H1 (cell line): ENCODE data around the gene PREX1. TPM values are rescaled to one million over a fixed set of nuclear protein-coding genes. Genes with fewer than 3 reads are reported as not detected.

Experiments used
- CTBP2 ChIP-seq: IDR thresholded peaks from 2 replicates; pipeline ENCODE4 v1.7.0; 2011; ENCODE audit warnings: borderline replicate concordance, mild to moderate bottlenecking, moderate library complexity, mixed read lengths, low read length; ENCODE audit not compliant: insufficient read depth, insufficient read length
- RNF2 ChIP-seq: fragments of 200-900, 300-1000 bp; sonication (generic); IDR thresholded peaks from 2 replicates; pipeline ENCODE4 v1.7.1; 2016; ENCODE audit warnings: borderline replicate concordance, low read depth, mild to moderate bottlenecking, antibody characterized with exemption, low read length; ENCODE audit not compliant: poor library complexity, severe bottlenecking; ENCODE audit errors: missing control alignments
- RXRA ChIP-seq: IDR thresholded peaks from 2 replicates; pipeline ENCODE4 v1.6.1; 2011; ENCODE audit warnings: low read depth, mild to moderate bottlenecking, low read length, moderate library complexity; ENCODE audit not compliant: insufficient read depth
- polyA plus RNA-seq, 7 experiments: library from polyadenylated mRNA; depleted of rRNA in 3 of 7; stranded (reverse) in 5 of 7; unstranded in 2 of 7; fragments of >200 nt in 5 of 7; fragments of 200-250 nt in 2 of 7; gene quantifications; 1 replicate in 5 of 7; 2 replicates in 1 of 7; 4 replicates in 1 of 7; pipeline versions ENCODE4 v1.2.1 to v1.2.3, GENCODE V29; 2011 to 2013; ENCODE audit warnings: missing spikeins in 2 of 7, mixed read lengths in 2 of 7
- total RNA-seq: library from RNA; stranded (reverse); fragmentation: NEBNext Ultra II Directional; extraction: Animal tissue kit (Norgen Biotek cat#: 25700); gene quantifications from 2 replicates; pipeline ENCODE4 v1.2.1, GENCODE V29; 2021

The PREX1 gene
- total and polyA plus RNA-seq, 2 of the 8 experiments (the other 6 are each of a cell fraction or from before 2014, with no cell fraction given): 10.7 to 12.8 TPM

GRCh38 chr20:48661575-48662455 is 166.0 kb downstream of the PREX1 start (continued):
- TF ChIP-seq CTBP2 (no peak), RXRA (no peak), RNF2 (no peak)
